ENCODE data around the gene SCAF8.

Gene SCAF8

GRCh38 chr6:154868143-154868594, 135.0 kb downstream of the SCAF8 start:
- no peaks in the 10 kb centered on the region for H3K36me3 ChIP-seq (ENCODE audit: control insufficient read depth in 2 of 2, insufficient read depth in 1 of 2, low read length in 2 of 2)
- TF ChIP-seq SCRT2 (tag by site-specific recombination; IDR thresholded peaks at IDR 0.05), result peak; percentile 85
- peak; percentile 40; the same call in 1 of the 2 replicates for TF ChIP-seq ZNF660 (tag by site-specific recombination; IDR thresholded peaks at IDR 0.05)
- TF ChIP-seq ZSCAN16 (tag by site-specific recombination; IDR thresholded peaks at IDR 0.05), result no peak
- TF ChIP-seq ZNF654 (tag by site-specific recombination; IDR thresholded peaks at IDR 0.05; ENCODE audit: low read depth), result peak; percentile 89
- TF ChIP-seq ZNF18 (tag by site-specific recombination; IDR thresholded peaks at IDR 0.05), result no peak
- ChIA-PET POLR2A (no interaction called here), CTCF (interaction anchor here (0.5 to 3.6 kb wide), 45 partner anchors 9 to 1889 kb away, joined by 3 to 45 read pairs (median 4); no protein-coding TSS in a partner anchor)
- H3K4me3 ChIP-seq (ENCODE audit: low read depth, low read length), result no peak overlapping the region
- no peak overlapping the region for H3K27ac ChIP-seq (ENCODE audit: extremely low read depth, low read depth, low read length)
- H3K4me1 ChIP-seq (ENCODE audit: control insufficient read depth, insufficient read depth, low read length), result no peaks in the 10 kb centered on the region
- H3K9me3 ChIP-seq (ENCODE audit: control insufficient read depth, insufficient read depth, low read depth, low read length), result no peaks in the 10 kb centered on the region

GRCh38 chr6:154872542-154873114, 139.4 kb downstream of the SCAF8 start:
- H3K4me1 ChIP-seq (ENCODE audit: control insufficient read depth, insufficient read depth, low read length), result peaks cover 3% of the 10 kb centered on the region; the same call in 1 of the 2 replicates
- no peaks in the 10 kb centered on the region for H3K36me3 ChIP-seq (ENCODE audit: control insufficient read depth in 2 of 2, insufficient read depth in 1 of 2, low read length in 2 of 2)
- H3K4me3 ChIP-seq (ENCODE audit: low read depth, low read length), result no peak overlapping the region
- CTCF ChIA-PET, result interaction anchor here (0.7 to 1.7 kb wide), 5 partner anchors 19 to 633 kb away, joined by 3 to 5 read pairs (median 3); no protein-coding TSS in a partner anchor
- H3K9me3 ChIP-seq (ENCODE audit: control insufficient read depth, insufficient read depth, low read depth, low read length), result no peaks in the 10 kb centered on the region
- POLR2A ChIA-PET, result no interaction called here
- TF ChIP-seq SCRT1 (tag by site-specific recombination; IDR thresholded peaks at IDR 0.05; ENCODE audit: borderline replicate concordance), result peak; percentile 44; the same call in 1 of the 2 replicates
- TF ChIP-seq ZNF654 (tag by site-specific recombination; IDR thresholded peaks at IDR 0.05; ENCODE audit: low read depth), result no peak
- no peak for TF ChIP-seq ZNF133 (tag by site-specific recombination; IDR thresholded peaks at IDR 0.05)
- no peak for TF ChIP-seq GLI4 (tag by site-specific recombination; IDR thresholded peaks at IDR 0.05)
- TF ChIP-seq ZNF530 (tag by site-specific recombination; IDR thresholded peaks at IDR 0.05; ENCODE audit: low read depth), result no peak
- TF ChIP-seq ZNF664 (tag by site-specific recombination; IDR thresholded peaks at IDR 0.05), result no peak
- no peak for TF ChIP-seq ZNF571 (tag by site-specific recombination; IDR thresholded peaks at IDR 0.05)
- peak; percentile 57 for TF ChIP-seq SCRT2 (tag by site-specific recombination; IDR thresholded peaks at IDR 0.05)
- no peak for TF ChIP-seq HOXA7 (CRISPR knock-in tag; IDR thresholded peaks at IDR 0.05; ENCODE audit: borderline replicate concordance)
- TF ChIP-seq ZNF596 (tag by site-specific recombination; IDR thresholded peaks at IDR 0.05), result no peak
- TF ChIP-seq ZNF658 (tag by site-specific recombination; IDR thresholded peaks at IDR 0.05), result no peak
- TF ChIP-seq ZBTB26 (tag by site-specific recombination; optimal IDR thresholded peaks at IDR 0.05), result no peak
- TF ChIP-seq ZNF223 (tag by site-specific recombination; IDR thresholded peaks at IDR 0.05), result no peak
- no peak for TF ChIP-seq ZNF785 (tag by site-specific recombination; IDR thresholded peaks at IDR 0.05)
- no peak for TF ChIP-seq ZBTB44 (tag by site-specific recombination; IDR thresholded peaks at IDR 0.05)
- no peak for TF ChIP-seq SP2 (tag by site-specific recombination; IDR thresholded peaks at IDR 0.05)
- no peak for TF ChIP-seq ZNF112 (tag by site-specific recombination; IDR thresholded peaks at IDR 0.05)
- no peak for TF ChIP-seq REPIN1 (tag by site-specific recombination; IDR thresholded peaks at IDR 0.05; ENCODE audit: low read depth)
- no peak overlapping the region for H3K27ac ChIP-seq (ENCODE audit: extremely low read depth, low read depth, low read length)

Measured in HEK293 (cell line).